Measurements from ENCODE around the gene HTR2A. TPM values are rescaled to one million over a fixed set of nuclear protein-coding genes. Genes with fewer than 3 reads are reported as not detected.

HTR2A gene
- total RNA-seq, 1 experiment from 2014 or later: not detected

- in situ Hi-C loops (cut with HindIII; ENCODE audit: low pct_unique_long_range_greater_than_20kb, low sequenced_read_pairs): no loop called here
- DNase-seq (ENCODE audit: low read depth): no peak
These were observed 114.8 kb downstream of the HTR2A start for GRCh38 chr13:46782066-46782465.

Other genes starting within 250 kb of the HTR2A start
- 105 and 110 TPM in 2 replicates for gene ESD, start 99.9 kb downstream of the HTR2A start, total RNA-seq (2014; rRNA removed; shearing (Covaris generic); ENCODE audit: low replicate concordance)